CD14-positive monocyte (primary cell): ENCODE results near the gene PDE1C. TPM values are rescaled to one million over a fixed set of nuclear protein-coding genes. Genes with fewer than 3 reads are reported as not detected.

Experiments used
- DNase-seq, 3 donors: peaks; one replicate each; pipeline ENCODE4 v3.0.0-alpha.2; 2011 to 2022
- H2AFZ ChIP-seq: 2 replicates; pipeline ENCODE4 v1.6.0; 2012; ENCODE audit warnings: mild to moderate bottlenecking, low read depth, low read length, inconsistent platforms; ENCODE audit not compliant: insufficient read depth, poor library complexity, severe bottlenecking
- H3K27ac ChIP-seq, 2 donors: 1 replicate in 1 of 2; 2 replicates in 1 of 2; pipeline ENCODE4 v1.5.1; 2012 to 2013; ENCODE audit warnings: low read length in 2 of 2, control low read depth in 1 of 2, inconsistent platforms in 1 of 2, low read depth in 1 of 2, mild to moderate bottlenecking in 1 of 2
- H3K27me3 ChIP-seq, 2 donors: one replicate each; pipeline versions ENCODE4 v1.6.0 to v1.6.1; 2011 to 2013; ENCODE audit warnings: low read length in 2 of 2; ENCODE audit not compliant: control insufficient read depth in 2 of 2, insufficient read depth in 2 of 2
- H3K36me3 ChIP-seq, 2 donors: replicated peaks in 1 of 2; 1 replicate in 1 of 2; 2 replicates in 1 of 2; pipeline versions ENCODE4 v1.5.1 to v1.6.1; 2012 to 2013; ENCODE audit warnings: low read length in 2 of 2, control low read depth in 1 of 2, inconsistent platforms in 1 of 2, mild to moderate bottlenecking in 1 of 2; ENCODE audit not compliant: insufficient read depth in 2 of 2, control insufficient read depth in 1 of 2
- H3K4me1 ChIP-seq, 2 donors: 1 replicate in 1 of 2; 2 replicates in 1 of 2; pipeline versions ENCODE4 v1.5.1 to v1.6.1; 2012 to 2013; ENCODE audit warnings: low read length in 2 of 2, control low read depth in 1 of 2, inconsistent platforms in 1 of 2, mild to moderate bottlenecking in 1 of 2, moderate library complexity in 1 of 2; ENCODE audit not compliant: insufficient read depth in 2 of 2, control insufficient read depth in 1 of 2
- H3K4me2 ChIP-seq: replicated peaks from 2 replicates; pipeline ENCODE3; 2012; ENCODE audit warnings: low read length, moderate library complexity, mild to moderate bottlenecking; ENCODE audit not compliant: poor library complexity, severe bottlenecking; ENCODE audit errors: extremely low read depth
- H3K4me3 ChIP-seq, 3 experiments: fragments of 200-600 bp in 1 of 3; sonication (generic) in 1 of 3; replicated peaks in 1 of 3; 1 replicate in 2 of 3; 2 replicates in 1 of 3; pipeline ENCODE4 v1.5.1; 2011 to 2013; ENCODE audit warnings: low read length in 3 of 3, mild to moderate bottlenecking in 3 of 3, control low read depth in 2 of 3, low read depth in 2 of 3, inconsistent platforms in 1 of 3, moderate library complexity in 1 of 3
- H3K79me2 ChIP-seq: 2 replicates; pipeline ENCODE4 v1.6.0; 2012; ENCODE audit warnings: mild to moderate bottlenecking, control low read depth, inconsistent platforms, low read length, moderate library complexity; ENCODE audit not compliant: insufficient read depth
- H3K9ac ChIP-seq: 2 replicates; pipeline ENCODE4 v1.6.0; 2017; ENCODE audit warnings: low read length, mild to moderate bottlenecking; ENCODE audit not compliant: insufficient read depth, poor library complexity, severe bottlenecking
- H3K9me3 ChIP-seq, 2 donors: replicated peaks in 1 of 2; 1 replicate in 1 of 2; 2 replicates in 1 of 2; pipeline versions ENCODE4 v1.5.1 to v1.6.1; 2012 to 2013; ENCODE audit warnings: low read length in 2 of 2, control low read depth in 1 of 2; ENCODE audit not compliant: control insufficient read depth in 1 of 2, insufficient read depth in 1 of 2
- H4K20me1 ChIP-seq: 2 replicates; pipeline ENCODE4 v1.6.0; 2012; ENCODE audit warnings: mild to moderate bottlenecking, low read length, control low read depth, moderate library complexity; ENCODE audit not compliant: insufficient read depth
- H3K27ac Mint-ChIP-seq, 7 donors: one replicate each; pipeline ENCODE4 v1.8.0; 2020; ENCODE audit warnings: mild to moderate bottlenecking in 7 of 7, mixed read lengths in 7 of 7, moderate library complexity in 6 of 7, inconsistent platforms in 2 of 7
- H3K27me3 Mint-ChIP-seq, 3 donors: one replicate each; pipeline ENCODE4 v1.8.0; 2021 to 2022; ENCODE audit warnings: low read depth in 3 of 3, mild to moderate bottlenecking in 3 of 3, mixed read lengths in 3 of 3, moderate library complexity in 3 of 3, inconsistent platforms in 1 of 3
- H3K36me3 Mint-ChIP-seq, 2 donors: one replicate each; pipeline ENCODE4 v1.8.0; 2020; ENCODE audit warnings: mixed read lengths in 2 of 2, inconsistent platforms in 1 of 2, mild to moderate bottlenecking in 1 of 2
- H3K4me1 Mint-ChIP-seq: one replicate; pipeline ENCODE4 v1.8.0; 2020; ENCODE audit warnings: mild to moderate bottlenecking, mixed read lengths
- H3K4me3 Mint-ChIP-seq, 2 donors: one replicate each; pipeline ENCODE4 v1.8.0; 2020; ENCODE audit warnings: mild to moderate bottlenecking in 2 of 2, mixed read lengths in 2 of 2, moderate library complexity in 1 of 2
- H3K9me3 Mint-ChIP-seq, 7 donors: one replicate each; pipeline ENCODE4 v1.8.0; 2020 to 2022; ENCODE audit warnings: mixed read lengths in 7 of 7, mild to moderate bottlenecking in 6 of 7, moderate library complexity in 6 of 7, inconsistent platforms in 2 of 7
- CTCF ChIP-seq: fragments of 200-600 bp; IDR thresholded peaks from one replicate; pipeline ENCODE4 v1.8.0; 2022; ENCODE audit warnings: antibody characterized with exemption, mild to moderate bottlenecking
- WGBS: methylation state at CpG from one replicate; pipeline ENCODE4 v1.1.5; 2013; ENCODE audit warnings: missing lambda C conversion rate; ENCODE audit not compliant: insufficient coverage; 5-methylcytosine and 5-hydroxymethylcytosine counted together
- intact Hi-C, 2 donors: fragments of 100-400 bp; cut with micrococcal nuclease; formaldehyde crosslinking; loops; one replicate each; pipeline versions ENCODE4 v1.15.0 to v1.15.1; 2023
- polyA plus RNA-seq, 3 donors: library from polyadenylated mRNA; depleted of rRNA in 1 of 3; unstranded in 2 of 3; stranded (reverse) in 1 of 3; fragments of 300-500 nt in 2 of 3; fragments of >200 nt in 1 of 3; fragmentation: Illumina TruSeq in 2 of 3; gene quantifications; 1 replicate in 2 of 3; 2 replicates in 1 of 3; pipeline ENCODE4 v1.2.3, GENCODE V29; 2012 to 2021

Gene PDE1C
- polyA plus RNA-seq, 3 donors = not detected

GRCh38 chr7:31910191-31910590, 160.0 kb downstream of the PDE1C start:
- no peaks in the 10 kb centered on the region for H3K9me3 Mint-ChIP-seq
- Histone ChIP-seq H3K9ac (no peak overlapping the region), H2AFZ (no peak overlapping the region), H3K4me1 (no peaks in the 10 kb centered on the region), H3K27me3 (no peaks in the 10 kb centered on the region), H3K4me3 (no peak overlapping the region), H3K4me2 (no peak overlapping the region), H4K20me1 (no peaks in the 10 kb centered on the region), H3K27ac (no peak overlapping the region), H3K36me3 (no peaks in the 10 kb centered on the region), H3K9me3 (no peaks in the 10 kb centered on the region), H3K79me2 (no peaks in the 10 kb centered on the region)
- H3K27me3 Mint-ChIP-seq = peaks cover 3 to 7% (median 5%) of the 10 kb centered on the region in 3 donors
- no CpG with 5 or more reads among the region's 1 CpG for WGBS
- no peaks in the 10 kb centered on the region for H3K36me3 Mint-ChIP-seq
- intact Hi-C loops = no loop called here
- H3K4me1 Mint-ChIP-seq = no peaks in the 10 kb centered on the region
- no peak overlapping the region for H3K4me3 Mint-ChIP-seq
- no peak for DNase-seq
- no peak for TF ChIP-seq CTCF
- no peak overlapping the region for H3K27ac Mint-ChIP-seq

- H3K4me3 ChIP-seq = no peak overlapping the region
- H3K9me3 ChIP-seq = no peaks in the 10 kb centered on the region
- H3K4me1 ChIP-seq = no peaks in the 10 kb centered on the region
- Mint-ChIP-seq H3K27me3 (peaks cover 1 to 7% (median 1%) of the 10 kb centered on the region in 3 donors), H3K36me3 (no peaks in the 10 kb centered on the region), H3K27ac (no peak overlapping the region), H3K9me3 (no peaks in the 10 kb centered on the region), H3K4me3 (no peak overlapping the region), H3K4me1 (no peaks in the 10 kb centered on the region)
- H4K20me1 ChIP-seq = no peaks in the 10 kb centered on the region
- TF ChIP-seq CTCF = no peak
- no peak for DNase-seq
- intact Hi-C loops = no loop called here
- 75% methylated on average over 2 of the region's 5 CpGs for WGBS
- H3K4me2 ChIP-seq = no peak overlapping the region
- no peaks in the 10 kb centered on the region for H3K27me3 ChIP-seq
- H3K79me2 ChIP-seq = no peaks in the 10 kb centered on the region
- no peak overlapping the region for H3K27ac ChIP-seq
- no peak overlapping the region for H2AFZ ChIP-seq
- H3K36me3 ChIP-seq = no peaks in the 10 kb centered on the region
- no peak overlapping the region for H3K9ac ChIP-seq
Observed at GRCh38 chr7:31906479-31907171, 163.6 kb downstream of the PDE1C start.
